ENCODE results near the gene KCNK18.

DNA sequence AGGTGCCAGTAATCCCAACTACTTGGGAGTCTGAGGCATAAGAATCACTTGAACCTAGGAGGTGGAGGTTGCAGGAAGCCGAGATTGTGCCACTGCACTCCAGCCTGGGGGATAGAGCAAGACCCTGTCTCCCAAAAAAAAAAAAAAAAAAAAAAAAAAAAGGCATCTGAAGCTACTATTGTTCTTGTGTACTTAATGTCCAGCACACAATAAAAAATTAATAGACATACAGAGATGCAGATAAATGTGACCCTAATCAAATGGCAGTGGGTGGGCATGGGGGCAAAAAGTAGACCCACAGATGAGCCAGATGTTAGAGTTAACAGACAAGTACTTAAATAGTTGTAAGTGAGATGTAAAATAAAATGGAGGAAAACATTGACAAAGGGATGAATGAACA is 7.7 kb upstream of the KCNK18 start:
- TF ChIP-seq, protein P1, sequence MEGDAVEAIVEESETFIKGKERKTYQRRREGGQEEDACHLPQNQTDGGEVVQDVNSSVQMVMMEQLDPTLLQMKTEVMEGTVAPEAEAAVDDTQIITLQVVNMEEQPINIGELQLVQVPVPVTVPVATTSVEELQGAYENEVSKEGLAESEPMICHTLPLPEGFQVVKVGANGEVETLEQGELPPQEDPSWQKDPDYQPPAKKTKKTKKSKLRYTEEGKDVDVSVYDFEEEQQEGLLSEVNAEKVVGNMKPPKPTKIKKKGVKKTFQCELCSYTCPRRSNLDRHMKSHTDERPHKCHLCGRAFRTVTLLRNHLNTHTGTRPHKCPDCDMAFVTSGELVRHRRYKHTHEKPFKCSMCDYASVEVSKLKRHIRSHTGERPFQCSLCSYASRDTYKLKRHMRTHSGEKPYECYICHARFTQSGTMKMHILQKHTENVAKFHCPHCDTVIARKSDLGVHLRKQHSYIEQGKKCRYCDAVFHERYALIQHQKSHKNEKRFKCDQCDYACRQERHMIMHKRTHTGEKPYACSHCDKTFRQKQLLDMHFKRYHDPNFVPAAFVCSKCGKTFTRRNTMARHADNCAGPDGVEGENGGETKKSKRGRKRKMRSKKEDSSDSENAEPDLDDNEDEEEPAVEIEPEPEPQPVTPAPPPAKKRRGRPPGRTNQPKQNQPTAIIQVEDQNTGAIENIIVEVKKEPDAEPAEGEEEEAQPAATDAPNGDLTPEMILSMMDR (IDR thresholded peaks at IDR 0.05; ENCODE audit: borderline replicate concordance, extremely low read depth, low read length, poor library complexity, severe bottlenecking): no peak
- TF ChIP-seq EZH2 (IDR thresholded peaks at IDR 0.05; ENCODE audit: borderline replicate concordance, low read depth, low read length, severe bottlenecking): no peak
